22Rv1 (cell line): Measurements from ENCODE around the gene OR51G2.

Experiments used
- CTCF ChIP-seq: fragments of 450-650 bp; IDR thresholded peaks from 2 replicates; pipeline ENCODE4 v1.5.1; 2017; ENCODE audit warnings: mild to moderate bottlenecking
- ZFX ChIP-seq: fragments of 450-650 bp; IDR thresholded peaks from 2 replicates; pipeline ENCODE4 v1.6.1; 2017; ENCODE audit warnings: antibody characterized with exemption, borderline replicate concordance

GRCh38 chr11:4921796-4922195 is 2.6 kb upstream of the OR51G2 start:
- TF ChIP-seq CTCF, result no peak
- no peak for TF ChIP-seq ZFX
